OCI-M2 (cell line): ENCODE results near the gene HS6ST1.

Source experiments
- DNase-seq: peaks from one replicate; lab custom pipeline; 2025; ENCODE audit not compliant: unreplicated experiment; lab: John Stamatoyannopoulos, UW

HS6ST1 gene

GRCh38 chr2:128318776-128319464 lies at the start of gene HS6ST1:
TSS of gene HS6ST1 (minus strand) at chr2:128318868. CDS start at chr2:128318563, 305 bp downstream.
- DNase-seq = no peak

DNA sequence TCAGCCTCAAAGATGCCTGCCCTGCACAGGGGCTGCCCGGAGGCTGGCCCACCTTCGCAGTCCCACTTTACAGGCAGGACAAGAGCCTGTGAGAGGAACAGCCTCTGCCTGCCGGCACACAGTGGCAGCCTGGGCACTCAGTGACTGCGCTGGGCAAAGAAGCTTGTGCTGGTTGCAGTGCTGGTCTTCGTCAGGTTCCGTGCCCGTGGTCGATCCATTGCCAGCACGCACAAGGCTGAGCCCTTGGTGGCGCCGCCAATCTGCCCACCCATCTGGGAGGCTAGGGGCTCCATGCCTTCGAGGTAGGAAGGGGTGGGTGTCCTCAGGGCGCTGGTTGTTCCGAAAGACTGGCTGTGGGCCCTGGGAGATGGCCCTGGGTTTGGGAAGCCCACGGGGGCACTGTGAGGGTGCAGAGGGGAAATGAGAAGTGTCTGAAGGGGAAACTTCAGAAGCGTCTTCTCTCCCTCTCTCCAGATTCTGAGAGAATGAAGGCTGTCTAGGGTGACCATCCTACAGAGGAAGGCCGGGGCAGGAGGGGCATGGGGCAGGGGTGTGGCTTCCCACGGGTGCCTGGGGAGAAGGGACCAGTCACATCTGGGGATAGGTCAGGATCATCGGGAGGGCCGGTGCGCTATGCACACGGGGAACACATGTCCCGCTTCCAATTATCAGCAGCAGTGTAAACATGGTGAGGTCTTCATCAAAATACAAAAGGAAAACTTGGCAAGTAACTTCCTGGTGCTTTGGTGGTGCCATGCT lies 49.1 kb upstream of the HS6ST1 start:
- DNase-seq = no peak

GRCh38 chr2:128366713-128367511 lies 48.2 kb upstream of the HS6ST1 start:
- no peak for DNase-seq

DNA sequence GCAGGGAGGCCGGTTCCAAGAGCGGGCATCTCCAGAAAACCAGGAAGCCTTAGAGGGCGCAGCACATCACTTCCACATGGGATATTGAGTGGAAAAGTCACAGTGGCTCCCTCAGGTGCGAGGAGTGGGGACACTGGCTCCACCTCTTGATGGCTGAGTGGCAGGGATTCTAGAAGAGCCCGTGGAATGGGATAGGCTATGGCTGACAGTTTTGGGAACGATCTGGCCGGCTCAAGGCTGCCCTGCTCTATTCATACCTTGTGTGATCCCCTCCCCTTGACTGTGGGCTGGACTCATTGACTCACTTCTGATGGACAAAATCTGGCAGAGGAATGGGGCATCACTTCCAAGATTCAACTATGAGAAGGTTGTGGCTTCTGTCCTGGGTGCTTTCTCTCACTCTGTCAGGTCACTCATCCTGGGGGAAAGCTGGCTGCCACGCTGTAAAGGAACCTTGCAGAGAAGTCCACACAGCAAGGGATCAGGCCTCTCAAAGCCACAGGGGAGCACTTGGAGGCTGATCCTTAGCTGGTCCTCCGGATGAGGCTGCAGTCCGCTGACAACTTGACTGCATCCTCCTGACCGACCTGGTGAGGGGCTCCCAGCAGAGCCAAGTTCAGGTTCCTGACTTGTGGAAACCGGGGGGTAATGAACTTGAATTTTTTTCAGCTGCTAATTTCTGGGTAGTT lies 46.7 kb upstream of the HS6ST1 start:
- no peak for DNase-seq

DNA sequence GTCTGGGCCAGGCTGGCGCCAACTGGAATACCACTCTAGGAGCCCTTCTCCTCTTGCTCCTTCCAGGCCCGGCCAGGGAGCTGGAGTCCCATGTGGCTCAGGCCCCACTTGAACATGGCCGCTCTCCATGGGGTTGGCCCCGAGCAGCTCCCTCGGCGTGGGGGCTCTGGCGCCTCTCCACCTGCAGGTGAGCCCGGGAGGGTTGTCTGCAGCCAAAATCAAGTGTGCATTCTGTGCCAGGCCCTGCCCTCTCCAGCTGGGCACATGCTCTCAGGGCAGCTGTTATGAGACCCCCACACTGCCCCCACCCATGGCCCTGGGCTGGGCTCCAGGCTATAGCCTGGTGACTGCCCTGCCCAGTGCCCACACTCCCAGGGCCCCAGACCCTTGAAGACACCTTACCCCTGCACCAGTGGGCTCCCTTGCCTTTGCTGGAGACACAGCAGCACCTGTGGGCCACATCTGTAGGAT lies 45.8 kb upstream of the HS6ST1 start:
- no peak for DNase-seq

DNA sequence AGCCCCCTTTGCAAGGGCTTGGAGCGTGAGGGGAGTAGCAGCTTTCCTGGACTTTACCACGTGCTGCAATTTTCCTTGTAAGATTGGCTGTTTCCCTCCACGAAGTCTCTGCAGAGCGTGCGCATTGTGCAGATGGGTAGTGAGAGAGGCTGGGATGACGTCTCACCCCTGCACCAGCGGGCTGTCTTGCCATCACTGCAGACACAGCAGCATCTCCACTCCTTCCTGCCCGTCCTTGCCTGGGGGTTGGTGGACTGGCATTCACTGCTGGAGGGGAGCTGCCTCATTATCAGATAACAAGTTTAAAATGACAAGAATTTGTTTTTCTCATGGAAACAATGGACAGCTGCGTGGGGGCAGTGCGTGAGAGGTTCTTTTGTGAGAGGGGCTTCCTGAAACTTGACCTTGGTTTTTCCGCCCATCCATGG lies 45.3 kb upstream of the HS6ST1 start:
- no peak for DNase-seq

GRCh38 chr2:128362889-128363228 lies 44.2 kb upstream of the HS6ST1 start:
- no peak for DNase-seq

GRCh38 chr2:128362176-128362888 lies 43.7 kb upstream of the HS6ST1 start:
- no peak for DNase-seq

- DNase-seq = no peak
Observed at GRCh38 chr2:128361376-128362131, 42.9 kb upstream of the HS6ST1 start.

GRCh38 chr2:128360711-128361110 lies 42.0 kb upstream of the HS6ST1 start:
- DNase-seq = no peak

- DNase-seq = no peak
Observed at GRCh38 chr2:128359841-128360240, 41.2 kb upstream of the HS6ST1 start.

- no peak for DNase-seq
Observed at GRCh38 chr2:128358941-128359731, 40.5 kb upstream of the HS6ST1 start.

DNA sequence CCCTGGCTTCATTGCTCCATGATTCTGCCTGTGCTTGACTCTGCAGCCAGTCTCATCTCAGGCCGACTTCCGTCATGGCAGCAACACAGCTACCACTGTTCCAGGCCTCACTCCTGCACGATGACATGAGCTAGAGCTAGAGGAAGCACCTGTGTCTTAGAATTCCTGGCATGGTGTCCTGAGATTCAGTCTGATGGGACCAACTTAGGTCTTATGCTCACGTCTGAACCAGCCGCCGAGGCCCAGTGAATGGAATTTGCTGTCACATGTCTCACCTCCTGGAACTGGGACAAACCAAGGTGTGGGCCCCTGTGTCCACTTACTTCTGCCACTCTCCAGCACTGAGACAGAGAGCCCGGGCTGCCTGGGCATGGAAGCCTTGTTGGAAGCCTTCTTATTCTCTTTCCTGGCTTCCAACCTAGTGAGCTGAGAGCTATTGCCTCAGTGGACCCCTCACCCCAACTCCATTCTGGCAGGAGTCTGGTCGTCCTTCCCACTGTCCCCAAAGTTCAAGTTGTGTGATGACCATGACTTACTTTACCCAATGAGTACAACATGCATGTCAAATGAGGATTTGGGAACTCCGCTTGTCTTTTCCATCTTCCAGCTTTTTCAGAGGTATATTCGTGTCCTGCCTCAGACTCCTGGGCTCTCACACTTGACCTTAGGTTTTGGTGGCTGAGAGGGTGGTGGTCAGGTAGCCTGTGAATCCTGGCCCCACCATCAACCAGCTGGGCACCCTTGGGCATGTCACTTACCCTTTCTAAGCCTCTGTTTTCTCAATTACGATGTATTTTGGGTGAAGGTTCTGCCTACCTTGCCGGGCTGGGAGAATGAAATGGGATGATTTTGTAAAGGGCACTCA lies 39.1 kb upstream of the HS6ST1 start:
- DNase-seq = no peak

DNA sequence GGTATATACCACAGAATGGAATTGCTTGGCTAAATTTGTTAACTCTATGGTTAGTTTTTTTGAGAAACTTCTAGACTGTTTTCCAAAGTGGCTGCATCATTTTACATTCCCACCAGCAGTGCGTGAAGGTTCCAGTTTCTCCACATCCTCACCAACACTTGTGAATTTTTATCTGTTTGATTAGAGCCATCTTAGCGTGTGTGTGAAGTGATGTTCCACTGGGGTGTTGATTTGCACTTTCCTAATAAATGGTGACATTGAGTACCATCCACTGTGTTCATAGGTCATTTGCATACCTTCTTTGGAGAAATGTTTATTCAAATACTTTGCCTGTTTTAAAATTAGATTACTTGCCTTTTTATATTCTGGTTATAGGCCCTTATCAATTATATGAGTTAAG lies 37.5 kb upstream of the HS6ST1 start:
- no peak for DNase-seq

GRCh38 chr2:128354726-128355470 lies 36.2 kb upstream of the HS6ST1 start:
- DNase-seq = no peak

DNA sequence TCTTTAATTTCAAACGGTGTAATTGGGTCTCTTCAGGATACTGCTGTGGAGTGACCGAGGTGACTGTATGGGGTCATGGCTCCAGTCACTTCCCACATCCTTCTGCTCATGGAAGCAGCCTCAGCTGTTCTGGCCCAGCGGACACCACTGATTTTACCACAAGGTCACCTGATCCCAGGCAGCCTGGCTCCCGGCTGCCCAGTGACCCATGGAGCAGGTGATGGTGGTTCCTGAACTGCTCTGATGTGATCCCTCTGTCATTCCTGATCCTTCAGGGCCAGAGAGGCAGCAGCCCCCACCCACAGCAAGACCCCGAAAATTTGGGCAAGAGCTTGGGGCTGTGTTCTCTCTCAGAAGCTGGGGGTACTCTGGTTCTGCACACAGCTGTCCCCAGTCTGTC lies 35.5 kb upstream of the HS6ST1 start:
- no peak for DNase-seq

DNA sequence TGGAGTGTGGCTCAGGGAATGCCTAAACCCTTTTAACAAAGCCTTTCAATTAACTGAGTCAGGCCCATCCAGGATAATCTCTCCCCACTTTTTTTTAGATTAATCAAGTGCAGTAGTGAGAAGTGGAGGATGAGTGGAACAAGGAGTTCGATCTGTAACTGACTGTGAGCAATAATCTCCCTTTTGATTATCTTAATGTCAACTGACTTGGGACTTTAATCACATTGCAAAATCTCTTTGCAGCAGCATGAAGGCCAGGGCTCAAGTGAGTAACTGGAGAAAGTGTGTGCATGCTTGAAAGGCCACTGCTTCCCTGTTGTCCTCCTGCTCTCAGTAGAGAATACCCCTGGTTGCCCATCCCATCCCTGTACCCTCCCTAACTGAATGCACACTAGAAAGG lies 32.1 kb upstream of the HS6ST1 start:
- no peak for DNase-seq
